ENCODE measurements around the gene PSMG3.

The PSMG3 gene

GRCh38 chr7:1569833-1570632, at the start of gene PSMG3:
PSMG3 (minus strand) TSS chr7:1570032; CDS start chr7:1569339, 693 bp downstream.
- DNase-seq, result peak; percentile 84 to 88

- DNase-seq, result no peak
Observed at GRCh38 chr7:1618475-1618874, 48.6 kb upstream of the PSMG3 start.

- DNase-seq, result no peak
Observed at GRCh38 chr7:1617957-1618356, 48.1 kb upstream of the PSMG3 start.

- no peak for DNase-seq
Observed at GRCh38 chr7:1616741-1617140, 46.9 kb upstream of the PSMG3 start.

- DNase-seq, result no peak
Observed at GRCh38 chr7:1611708-1612241, 41.9 kb upstream of the PSMG3 start.

- DNase-seq, result no peak
Observed at GRCh38 chr7:1610678-1611302, 41.0 kb upstream of the PSMG3 start.

GRCh38 chr7:1610013-1610677, 40.3 kb upstream of the PSMG3 start:
- DNase-seq, result no peak

GRCh38 chr7:1609023-1609422, 39.2 kb upstream of the PSMG3 start:
- no peak for DNase-seq

GRCh38 chr7:1608318-1608717, 38.5 kb upstream of the PSMG3 start:
- no peak for DNase-seq

- no peak for DNase-seq
Observed at GRCh38 chr7:1607696-1608095, 37.9 kb upstream of the PSMG3 start.

- DNase-seq, result no peak
Observed at GRCh38 chr7:1607001-1607400, 37.2 kb upstream of the PSMG3 start.

- DNase-seq, result no peak
Observed at GRCh38 chr7:1604383-1604782, 34.6 kb upstream of the PSMG3 start.

- DNase-seq, result no peak
Observed at GRCh38 chr7:1603346-1604225, 33.8 kb upstream of the PSMG3 start.

GRCh38 chr7:1602386-1602785, 32.6 kb upstream of the PSMG3 start:
- no peak for DNase-seq

- DNase-seq, result no peak
Observed at GRCh38 chr7:1601956-1602355, 32.1 kb upstream of the PSMG3 start.

GRCh38 chr7:1599640-1600395, 30.0 kb upstream of the PSMG3 start:
- no peak for DNase-seq

- no peak for DNase-seq
Observed at GRCh38 chr7:1598961-1599639, 29.3 kb upstream of the PSMG3 start.

- DNase-seq, result no peak
Observed at GRCh38 chr7:1598286-1598685, 28.5 kb upstream of the PSMG3 start.

- no peak for DNase-seq
Observed at GRCh38 chr7:1597791-1598190, 28.0 kb upstream of the PSMG3 start.

GRCh38 chr7:1597066-1597760, 27.4 kb upstream of the PSMG3 start:
- no peak for DNase-seq

Data from CD4-positive, alpha-beta T cell treated with Interferon alpha-2 for 1 hour (primary cell).